Peyer's patch (tissue), 4 donors: ENCODE data around the gene PRR35. TPM values are rescaled to one million over a fixed set of nuclear protein-coding genes. Genes with fewer than 3 reads are reported as not detected.
A peak's percentile ranks its signal among the peaks of the same experiment; 100 is the strongest.

Source experiments
- DNase-seq, 3 donors: peaks; one replicate each; pipeline ENCODE4 v3.0.0-alpha.2; 2017 to 2019
- H3K27ac ChIP-seq, 4 donors: fragments of 200-600 bp; sonication (generic); one replicate each; pipeline ENCODE4 v1.5.1; 2016 to 2019
- H3K27me3 ChIP-seq, 2 donors: fragments of 200-600 bp; sonication (generic); one replicate each; pipeline ENCODE4 v1.5.1; 2019
- H3K36me3 ChIP-seq, 3 donors: fragments of 200-600 bp; sonication (generic); one replicate each; pipeline ENCODE4 v1.5.1; 2016 to 2019
- H3K4me1 ChIP-seq, 4 donors: fragments of 200-600 bp; sonication (generic); one replicate each; pipeline ENCODE4 v1.5.1; 2016 to 2019
- H3K4me3 ChIP-seq, 4 donors: fragments of 200-600 bp; sonication (generic); 1 replicate in 3 of 4; 2 replicates in 1 of 4; pipeline ENCODE4 v1.5.1; 2016 to 2019; ENCODE audit warnings: mild to moderate bottlenecking in 1 of 4
- H3K9me3 ChIP-seq, 4 donors: fragments of 200-600 bp; sonication (generic); one replicate each; pipeline ENCODE4 v1.5.1; 2016 to 2019; ENCODE audit warnings: mild to moderate bottlenecking in 1 of 4
- POLR2A ChIP-seq, 2 donors: fragments of 450-650 bp; IDR thresholded peaks; one replicate each; pipeline ENCODE4 v1.5.1; 2017; ENCODE audit warnings: antibody characterized with exemption in 2 of 2, mild to moderate bottlenecking in 2 of 2, moderate library complexity in 2 of 2
- total RNA-seq, 4 donors: library from RNA; depleted of rRNA; stranded (reverse); fragments of >200 nt; gene quantifications; one replicate each; pipeline ENCODE4 v1.1.0, GENCODE V29; 2016
- TF ChIP-seq, protein P1 (sequence below), 6 experiments: fragments of 450-650 bp in 4 of 6; fragments of 200-600 bp in 2 of 6; sonication (generic) in 1 of 6; IDR thresholded peaks; one replicate each; pipeline ENCODE4 v1.5.1; 2017 to 2019; ENCODE audit warnings: antibody characterized with exemption in 6 of 6, mild to moderate bottlenecking in 3 of 6, moderate library complexity in 1 of 6

The PRR35 gene
- total RNA-seq, 4 donors from 2014 or later = not detected

DNA sequence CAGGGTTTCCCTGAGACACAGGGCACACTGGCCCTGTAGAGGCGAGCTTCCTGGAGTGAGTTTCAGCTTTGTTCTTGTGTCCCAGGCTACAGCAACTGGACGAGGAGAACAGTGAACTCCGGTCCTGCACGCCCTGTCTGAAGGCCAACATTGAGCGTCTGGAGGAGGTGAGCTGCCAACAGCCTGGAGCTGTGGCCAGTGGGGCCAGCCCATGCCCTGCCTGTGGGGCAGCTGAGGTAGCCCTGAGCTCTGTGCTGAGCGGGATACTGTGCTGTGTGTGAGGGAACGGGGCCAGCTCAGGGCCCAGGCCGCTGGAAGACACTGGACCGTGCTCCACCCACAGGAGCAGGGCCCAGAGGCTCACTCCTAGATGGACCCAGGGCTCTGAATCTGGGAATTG lies 41.3 kb upstream of the PRR35 start:
- no peak overlapping the region for H3K4me3 ChIP-seq
- no peak overlapping the region for H3K27ac ChIP-seq
- no peak for TF ChIP-seq POLR2A (IDR thresholded peaks at IDR 0.05)
- TF ChIP-seq, protein P1, sequence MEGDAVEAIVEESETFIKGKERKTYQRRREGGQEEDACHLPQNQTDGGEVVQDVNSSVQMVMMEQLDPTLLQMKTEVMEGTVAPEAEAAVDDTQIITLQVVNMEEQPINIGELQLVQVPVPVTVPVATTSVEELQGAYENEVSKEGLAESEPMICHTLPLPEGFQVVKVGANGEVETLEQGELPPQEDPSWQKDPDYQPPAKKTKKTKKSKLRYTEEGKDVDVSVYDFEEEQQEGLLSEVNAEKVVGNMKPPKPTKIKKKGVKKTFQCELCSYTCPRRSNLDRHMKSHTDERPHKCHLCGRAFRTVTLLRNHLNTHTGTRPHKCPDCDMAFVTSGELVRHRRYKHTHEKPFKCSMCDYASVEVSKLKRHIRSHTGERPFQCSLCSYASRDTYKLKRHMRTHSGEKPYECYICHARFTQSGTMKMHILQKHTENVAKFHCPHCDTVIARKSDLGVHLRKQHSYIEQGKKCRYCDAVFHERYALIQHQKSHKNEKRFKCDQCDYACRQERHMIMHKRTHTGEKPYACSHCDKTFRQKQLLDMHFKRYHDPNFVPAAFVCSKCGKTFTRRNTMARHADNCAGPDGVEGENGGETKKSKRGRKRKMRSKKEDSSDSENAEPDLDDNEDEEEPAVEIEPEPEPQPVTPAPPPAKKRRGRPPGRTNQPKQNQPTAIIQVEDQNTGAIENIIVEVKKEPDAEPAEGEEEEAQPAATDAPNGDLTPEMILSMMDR (IDR thresholded peaks at IDR 0.05) = no peak
- no peaks in the 10 kb centered on the region for H3K9me3 ChIP-seq
- H3K36me3 ChIP-seq = peaks cover 0 to 57% (median 4%) of the 10 kb centered on the region in 3 donors
- no peaks in the 10 kb centered on the region for H3K27me3 ChIP-seq
- no peak for DNase-seq
- H3K4me1 ChIP-seq = peaks cover 0 to 9% (median 0%) of the 10 kb centered on the region in 4 donors

DNA sequence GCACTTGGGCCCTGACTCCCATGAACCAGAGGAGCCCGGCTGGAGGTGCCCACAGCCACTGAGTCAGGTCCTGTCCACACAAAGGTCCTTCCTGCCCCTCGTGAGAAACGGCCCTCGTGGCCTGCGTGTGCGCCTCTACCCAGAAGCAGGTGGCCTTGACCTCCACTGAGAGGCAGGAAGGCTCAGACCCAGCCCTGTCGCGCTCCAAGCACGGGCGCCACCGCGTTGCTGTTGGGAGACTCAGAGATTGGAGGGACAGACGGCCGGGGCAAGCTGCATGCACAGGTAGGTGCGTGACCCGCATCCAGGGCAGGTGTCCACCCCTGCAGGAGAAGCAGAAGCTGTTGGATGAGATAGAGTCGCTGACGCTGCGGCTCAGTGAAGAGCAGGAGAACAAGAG lies 40.8 kb upstream of the PRR35 start:
- Histone ChIP-seq H3K9me3 (no peaks in the 10 kb centered on the region), H3K27me3 (no peaks in the 10 kb centered on the region), H3K4me1 (peaks cover 0 to 15% (median 0%) of the 10 kb centered on the region in 4 donors), H3K4me3 (no peak overlapping the region), H3K36me3 (peaks cover 0 to 57% (median 4%) of the 10 kb centered on the region in 3 donors), H3K27ac (no peak overlapping the region)
- DNase-seq = no peak
- TF ChIP-seq, protein P1 (IDR thresholded peaks at IDR 0.05) = no peak
- TF ChIP-seq POLR2A (IDR thresholded peaks at IDR 0.05) = no peak

DNA sequence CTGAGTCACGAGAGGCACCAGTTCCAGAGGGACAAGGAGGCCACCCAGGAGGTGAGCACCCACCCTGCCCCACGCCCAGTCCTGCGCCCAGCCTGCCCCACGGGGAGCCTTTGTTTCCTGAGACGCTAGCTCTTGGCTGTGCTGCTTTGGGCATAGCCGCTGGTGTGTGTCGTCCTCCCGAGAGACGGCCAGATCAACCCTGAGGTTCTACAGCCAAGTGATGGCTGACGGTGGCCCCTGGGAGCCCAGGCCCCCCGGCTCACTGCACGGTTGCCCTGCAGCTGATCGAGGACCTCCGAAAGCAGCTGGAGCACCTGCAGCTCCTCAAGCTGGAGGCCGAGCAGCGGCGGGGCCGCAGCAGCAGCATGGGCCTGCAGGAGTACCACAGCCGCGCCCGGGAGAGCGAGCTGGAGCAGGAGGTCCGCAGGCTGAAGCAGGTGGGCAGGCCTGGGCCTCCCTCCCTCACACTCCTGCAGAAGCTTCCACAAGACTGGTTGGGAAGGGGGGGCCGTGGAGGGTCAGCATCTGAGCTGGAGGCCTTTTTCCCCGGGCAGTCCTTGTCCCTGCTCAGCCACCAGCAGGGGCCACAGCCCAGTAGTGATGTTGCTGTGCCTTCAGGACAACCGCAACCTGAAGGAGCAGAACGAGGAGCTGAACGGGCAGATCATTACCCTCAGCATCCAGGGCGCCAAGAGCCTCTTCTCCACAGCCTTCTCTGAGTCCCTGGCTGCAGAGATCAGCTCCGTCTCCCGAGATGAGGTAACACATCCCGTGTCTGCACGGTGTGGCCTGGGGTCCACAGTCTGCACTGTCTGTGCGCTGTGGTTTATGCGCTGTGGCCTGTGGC lies 40.1 kb upstream of the PRR35 start:
- peaks cover 0 to 21% (median 0%) of the 10 kb centered on the region in 4 donors for H3K4me1 ChIP-seq
- H3K27me3 ChIP-seq = no peaks in the 10 kb centered on the region
- no peaks in the 10 kb centered on the region for H3K9me3 ChIP-seq
- DNase-seq = no peak
- no peak overlapping the region for H3K4me3 ChIP-seq
- H3K36me3 ChIP-seq = peaks cover 0 to 56% (median 4%) of the 10 kb centered on the region in 3 donors
- no peak for TF ChIP-seq POLR2A (IDR thresholded peaks at IDR 0.05)
- TF ChIP-seq, protein P1 (IDR thresholded peaks at IDR 0.05) = no peak
- H3K27ac ChIP-seq = no peak overlapping the region

DNA sequence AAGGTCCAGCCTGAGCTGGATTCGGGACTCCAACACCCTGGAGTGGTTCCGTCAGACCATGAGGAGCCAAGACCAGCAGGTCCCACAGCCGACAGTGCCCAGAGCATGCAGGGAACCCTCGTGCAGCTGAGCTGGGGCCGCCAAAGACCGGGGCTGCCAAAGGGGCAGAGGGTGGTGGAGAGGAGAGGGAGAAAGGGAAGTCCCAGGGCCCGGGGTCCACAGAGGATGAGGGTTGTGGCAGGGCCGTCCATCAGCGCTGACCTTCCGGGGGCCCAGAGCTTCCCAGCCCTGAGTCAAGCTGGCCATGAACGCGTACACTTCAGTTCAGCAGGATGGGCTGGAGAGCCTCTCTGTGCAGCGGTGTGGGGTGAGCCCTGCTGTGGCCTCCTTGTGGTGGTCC lies 39.3 kb upstream of the PRR35 start:
- Histone ChIP-seq H3K4me1 (peaks cover 0 to 29% (median 2%) of the 10 kb centered on the region in 4 donors), H3K27me3 (no peaks in the 10 kb centered on the region), H3K36me3 (peaks cover 0 to 48% (median 4%) of the 10 kb centered on the region in 3 donors), H3K4me3 (no peak overlapping the region), H3K9me3 (no peaks in the 10 kb centered on the region), H3K27ac (no peak overlapping the region)
- no peak for TF ChIP-seq POLR2A (IDR thresholded peaks at IDR 0.05)
- TF ChIP-seq, protein P1 (IDR thresholded peaks at IDR 0.05) = no peak
- DNase-seq = no peak

DNA sequence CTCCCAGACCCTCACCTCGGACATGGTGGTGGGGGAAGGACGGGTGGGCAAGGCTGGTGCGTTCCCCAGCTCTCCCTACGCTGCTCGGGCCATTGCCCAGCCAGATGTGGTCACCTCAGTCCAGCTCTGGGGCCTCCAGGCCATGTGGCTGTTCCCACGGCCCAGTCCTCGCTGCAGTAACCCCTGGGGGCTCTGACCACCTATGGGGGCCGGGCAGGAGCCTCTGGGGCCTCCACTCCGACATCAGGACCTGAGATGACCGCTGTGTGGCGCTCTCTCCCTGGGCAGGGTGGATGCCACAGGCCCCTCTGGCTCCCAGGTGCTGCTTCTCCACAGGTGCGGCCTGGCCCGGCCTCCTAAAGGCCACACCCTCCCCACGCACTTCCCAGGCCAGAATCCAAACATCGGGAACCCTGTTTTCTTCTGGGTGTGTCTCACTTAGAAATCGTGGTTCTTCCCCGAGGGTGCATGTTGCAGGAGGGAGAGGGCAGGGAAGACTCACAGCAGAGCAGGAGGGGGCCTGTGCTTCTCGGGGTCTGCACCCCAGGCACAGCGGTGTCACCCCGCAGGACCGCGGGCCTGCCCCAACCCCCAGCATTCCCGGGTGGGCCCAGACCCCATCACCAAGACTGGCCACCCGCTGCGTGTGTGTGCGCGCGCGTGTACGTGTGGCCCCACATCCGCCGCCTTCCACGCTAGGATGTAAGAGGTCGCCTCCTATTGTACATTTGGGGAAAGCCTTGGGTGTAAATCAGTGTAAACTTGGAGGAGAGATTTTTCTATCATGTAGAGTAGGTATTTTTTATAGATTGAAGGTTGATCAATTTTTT lies 38.6 kb upstream of the PRR35 start:
- Histone ChIP-seq H3K27ac (peak overlapping the region in 1 of 4 donors; percentile 22), H3K27me3 (no peaks in the 10 kb centered on the region), H3K4me3 (no peak overlapping the region), H3K9me3 (no peaks in the 10 kb centered on the region), H3K4me1 (peaks cover 0 to 36% (median 9%) of the 10 kb centered on the region in 4 donors), H3K36me3 (peaks cover 0 to 40% (median 4%) of the 10 kb centered on the region in 3 donors)
- DNase-seq = peak in 2 of 3 donors; percentile 78 to 85
- TF ChIP-seq POLR2A (IDR thresholded peaks at IDR 0.05) = no peak
- TF ChIP-seq, protein P1 (IDR thresholded peaks at IDR 0.05) = peak in 4 of 6 experiments; percentile 19 to 65 (median 62)
